NCI-H774 (cell line): Measurements from ENCODE around the gene ZSCAN10.

Source experiments
- DNase-seq: peaks from one replicate; lab custom pipeline; 2025; lab: John Stamatoyannopoulos, UW

Gene ZSCAN10

GRCh38 chr16:3112058-3112880 is 13.2 kb upstream of the ZSCAN10 start, which contains the start of gene ZNF205:
Gene ZNF205 (plus strand): TSS chr16:3112586. CDS start chr16:3113431, 845 bp downstream.
- peak; percentile 77 for DNase-seq

GRCh38 chr16:3106205-3106928 is 7.3 kb upstream of the ZSCAN10 start:
- peak; percentile 91 for DNase-seq

- no peak for DNase-seq
Measured at GRCh38 chr16:3101841-3102470, 2.9 kb upstream of the ZSCAN10 start.

- DNase-seq = no peak
Measured at GRCh38 chr16:3101018-3101840, 2.1 kb upstream of the ZSCAN10 start.

GRCh38 chr16:3099732-3100499 is 822 bp upstream of the ZSCAN10 start:
- peak; percentile 91 for DNase-seq

- DNase-seq = no peak
Measured at GRCh38 chr16:3099395-3099731, 269 bp upstream of the ZSCAN10 start.

GRCh38 chr16:3097266-3097665 is 1.8 kb downstream of the ZSCAN10 start:
- DNase-seq = no peak

- no peak for DNase-seq
Measured at GRCh38 chr16:3096362-3096761, 2.7 kb downstream of the ZSCAN10 start.

GRCh38 chr16:3095869-3096268 is 3.2 kb downstream of the ZSCAN10 start:
- DNase-seq = no peak

- DNase-seq = peak; percentile 3
Measured at GRCh38 chr16:3094289-3095027, 4.6 kb downstream of the ZSCAN10 start.

- no peak for DNase-seq
Measured at GRCh38 chr16:3092501-3092941, 6.6 kb downstream of the ZSCAN10 start.

GRCh38 chr16:3091551-3091950 is 7.5 kb downstream of the ZSCAN10 start:
- DNase-seq = no peak

GRCh38 chr16:3089717-3090592 is 9.1 kb downstream of the ZSCAN10 start:
- peak; percentile 55 for DNase-seq

- no peak for DNase-seq
Measured at GRCh38 chr16:3088925-3089716, 10.0 kb downstream of the ZSCAN10 start.

- no peak for DNase-seq
Measured at GRCh38 chr16:3088450-3088849, 10.6 kb downstream of the ZSCAN10 start.

- DNase-seq = no peak
Measured at GRCh38 chr16:3087243-3088235, 11.6 kb downstream of the ZSCAN10 start.

- no peak for DNase-seq
Measured at GRCh38 chr16:3086596-3087242, 12.4 kb downstream of the ZSCAN10 start.
